Activated T-helper 17 cell treated with anti-CD3 and anti-CD28 coated beads, Interleukin-2, amount 50 U/mL, for 72 hours (primary cell): Measurements from ENCODE around the gene RXRA. TPM values are rescaled to one million over a fixed set of nuclear protein-coding genes. Genes with fewer than 3 reads are reported as not detected.
A peak's percentile ranks its signal among the peaks of the same experiment; 100 is the strongest.

ENCODE experiments used
- ATAC-seq: fragments of 150-1000 bp; cut with Tn5 transposase; replicated peaks from 2 replicates; pipeline ENCODE4 v1.10.0; 2021; ENCODE audit warnings: mild to moderate bottlenecking, moderate library complexity
- H3K27ac Mint-ChIP-seq: one replicate; pipeline ENCODE4 v1.8.0; 2022; ENCODE audit warnings: mixed read lengths
- H3K27me3 Mint-ChIP-seq: one replicate; pipeline ENCODE4 v1.8.0; 2022; ENCODE audit warnings: mixed read lengths
- H3K36me3 Mint-ChIP-seq: one replicate; pipeline ENCODE4 v1.8.0; 2022; ENCODE audit warnings: low read depth, mild to moderate bottlenecking, mixed read lengths
- H3K4me1 Mint-ChIP-seq: one replicate; pipeline ENCODE4 v1.8.0; 2022; ENCODE audit warnings: mixed read lengths
- H3K4me3 Mint-ChIP-seq: one replicate; pipeline ENCODE4 v1.8.0; 2022; ENCODE audit warnings: mild to moderate bottlenecking, mixed read lengths
- H3K9me3 Mint-ChIP-seq: one replicate; pipeline ENCODE4 v1.8.0; 2022; ENCODE audit warnings: mixed read lengths
- total RNA-seq, 2 donors: library from RNA; stranded (reverse); gene quantifications; one replicate each; pipeline ENCODE4 v1.2.3, GENCODE V29; 2022

The RXRA gene
- total RNA-seq, 2 donors from 2014 or later: 4.2 to 41.6 TPM

GRCh38 chr9:134455537-134455933, 129.3 kb downstream of the RXRA start:
- Mint-ChIP-seq H3K27me3 (no peaks in the 10 kb centered on the region), H3K4me3 (peak overlapping the region; percentile 83), H3K9me3 (no peaks in the 10 kb centered on the region), H3K27ac (peak overlapping the region; percentile 93), H3K4me1 (peaks cover 5% of the 10 kb centered on the region), H3K36me3 (no peaks in the 10 kb centered on the region)
- no peak for ATAC-seq

- H3K27me3 Mint-ChIP-seq: no peaks in the 10 kb centered on the region
- peak; percentile 91 for ATAC-seq
- peaks cover 5% of the 10 kb centered on the region for H3K4me1 Mint-ChIP-seq
- no peaks in the 10 kb centered on the region for H3K9me3 Mint-ChIP-seq
- H3K4me3 Mint-ChIP-seq: peak overlapping the region; percentile 83
- no peaks in the 10 kb centered on the region for H3K36me3 Mint-ChIP-seq
- peak overlapping the region; percentile 93 for H3K27ac Mint-ChIP-seq
These were observed 129.9 kb downstream of the RXRA start for GRCh38 chr9:134455934-134456755.

GRCh38 chr9:134456756-134457305, 130.6 kb downstream of the RXRA start:
- Mint-ChIP-seq H3K36me3 (no peaks in the 10 kb centered on the region), H3K4me1 (peaks cover 5% of the 10 kb centered on the region), H3K9me3 (no peaks in the 10 kb centered on the region), H3K27ac (peak overlapping the region; percentile 93), H3K27me3 (no peaks in the 10 kb centered on the region), H3K4me3 (peak overlapping the region; percentile 83)
- ATAC-seq: no peak

GRCh38 chr9:134457321-134458206, 131.3 kb downstream of the RXRA start:
- peak overlapping the region; percentile 93 for H3K27ac Mint-ChIP-seq
- H3K9me3 Mint-ChIP-seq: no peaks in the 10 kb centered on the region
- peaks cover 5% of the 10 kb centered on the region for H3K4me1 Mint-ChIP-seq
- no peaks in the 10 kb centered on the region for H3K36me3 Mint-ChIP-seq
- H3K27me3 Mint-ChIP-seq: no peaks in the 10 kb centered on the region
- no peak for ATAC-seq
- H3K4me3 Mint-ChIP-seq: peak overlapping the region; percentile 83

GRCh38 chr9:134458207-134459108, 132.2 kb downstream of the RXRA start:
- Mint-ChIP-seq H3K27me3 (no peaks in the 10 kb centered on the region), H3K36me3 (no peaks in the 10 kb centered on the region), H3K27ac (no peak overlapping the region), H3K9me3 (no peaks in the 10 kb centered on the region), H3K4me1 (peaks cover 5% of the 10 kb centered on the region), H3K4me3 (no peak overlapping the region)
- no peak for ATAC-seq

- Mint-ChIP-seq H3K27ac (no peak overlapping the region), H3K9me3 (no peaks in the 10 kb centered on the region), H3K27me3 (no peaks in the 10 kb centered on the region), H3K4me3 (no peak overlapping the region), H3K36me3 (no peaks in the 10 kb centered on the region), H3K4me1 (peaks cover 5% of the 10 kb centered on the region)
- no peak for ATAC-seq
These were observed 132.9 kb downstream of the RXRA start for GRCh38 chr9:134459164-134459563.

- H3K4me1 Mint-ChIP-seq: peaks cover 5% of the 10 kb centered on the region
- H3K27me3 Mint-ChIP-seq: no peaks in the 10 kb centered on the region
- H3K9me3 Mint-ChIP-seq: no peaks in the 10 kb centered on the region
- H3K27ac Mint-ChIP-seq: no peak overlapping the region
- ATAC-seq: no peak
- H3K36me3 Mint-ChIP-seq: no peaks in the 10 kb centered on the region
- no peak overlapping the region for H3K4me3 Mint-ChIP-seq
These were observed 133.3 kb downstream of the RXRA start for GRCh38 chr9:134459573-134459972.

GRCh38 chr9:134460206-134460605, 134.0 kb downstream of the RXRA start:
- Mint-ChIP-seq H3K4me1 (peaks cover 5% of the 10 kb centered on the region), H3K27ac (no peak overlapping the region), H3K4me3 (no peak overlapping the region)

GRCh38 chr9:134460896-134461295, 134.6 kb downstream of the RXRA start:
- Mint-ChIP-seq H3K27ac (no peak overlapping the region), H3K9me3 (no peaks in the 10 kb centered on the region), H3K4me1 (peaks cover 5% of the 10 kb centered on the region), H3K27me3 (no peaks in the 10 kb centered on the region), H3K36me3 (no peaks in the 10 kb centered on the region), H3K4me3 (no peak overlapping the region)
- ATAC-seq: no peak

More at GRCh38 chr9:134460206-134460605, 134.0 kb downstream of the RXRA start:
- no peak for ATAC-seq
- H3K27me3 Mint-ChIP-seq: no peaks in the 10 kb centered on the region
- no peaks in the 10 kb centered on the region for H3K9me3 Mint-ChIP-seq
- H3K36me3 Mint-ChIP-seq: no peaks in the 10 kb centered on the region

- ATAC-seq: no peak
- Mint-ChIP-seq H3K4me1 (peaks cover under 1% of the 10 kb centered on the region), H3K9me3 (no peaks in the 10 kb centered on the region), H3K36me3 (no peaks in the 10 kb centered on the region), H3K27ac (no peak overlapping the region), H3K27me3 (no peaks in the 10 kb centered on the region), H3K4me3 (no peak overlapping the region)
These were observed 135.2 kb downstream of the RXRA start for GRCh38 chr9:134461426-134461982.

- no peaks in the 10 kb centered on the region for H3K36me3 Mint-ChIP-seq
- no peaks in the 10 kb centered on the region for H3K27me3 Mint-ChIP-seq
- no peaks in the 10 kb centered on the region for H3K4me1 Mint-ChIP-seq
- no peaks in the 10 kb centered on the region for H3K9me3 Mint-ChIP-seq
- H3K4me3 Mint-ChIP-seq: no peak overlapping the region
- ATAC-seq: no peak
- no peak overlapping the region for H3K27ac Mint-ChIP-seq
These were observed 136.1 kb downstream of the RXRA start for GRCh38 chr9:134462318-134462717.

GRCh38 chr9:134463280-134463679, 137.0 kb downstream of the RXRA start:
- Mint-ChIP-seq H3K4me3 (no peak overlapping the region), H3K4me1 (no peaks in the 10 kb centered on the region)
- ATAC-seq: no peak

GRCh38 chr9:134466869-134467616, 140.8 kb downstream of the RXRA start:
- H3K27ac Mint-ChIP-seq: no peak overlapping the region
- H3K36me3 Mint-ChIP-seq: no peaks in the 10 kb centered on the region
- no peaks in the 10 kb centered on the region for H3K4me1 Mint-ChIP-seq
- no peaks in the 10 kb centered on the region for H3K27me3 Mint-ChIP-seq
- H3K9me3 Mint-ChIP-seq: no peaks in the 10 kb centered on the region
- no peak for ATAC-seq
- H3K4me3 Mint-ChIP-seq: no peak overlapping the region

More at GRCh38 chr9:134463280-134463679, 137.0 kb downstream of the RXRA start:
- H3K9me3 Mint-ChIP-seq: no peaks in the 10 kb centered on the region
- H3K27me3 Mint-ChIP-seq: no peaks in the 10 kb centered on the region
- H3K27ac Mint-ChIP-seq: no peak overlapping the region
- no peaks in the 10 kb centered on the region for H3K36me3 Mint-ChIP-seq
